ENCODE measurements around the gene HCK. TPM values are rescaled to one million over a fixed set of nuclear protein-coding genes. Genes with fewer than 3 reads are reported as not detected.

Gene HCK
- total and polyA plus RNA-seq, 9 of the 15 experiments (the other 6 are each of a cell fraction or from before 2014, with no cell fraction given), result 0.09 to 0.51 (median 0.27) TPM; not detected in 6

GRCh38 chr20:32004963-32005362 is 47.1 kb upstream of the HCK start:
- H3K36me3 ChIP-seq (ENCODE audit: control insufficient read depth, insufficient read depth, low read length), result no peaks in the 10 kb centered on the region
- H3K9me1 ChIP-seq (ENCODE audit: control insufficient read depth, insufficient read depth, low read length), result no peaks in the 10 kb centered on the region
- in situ Hi-C loops (cut with MboI), result no loop called here
- H3K4me3 ChIP-seq, result no peak overlapping the region
- no peak overlapping the region for H3K9ac ChIP-seq (ENCODE audit: insufficient read depth in 1 of 2, low read depth in 2 of 2, low read length in 2 of 2)
- H3K27ac ChIP-seq (ENCODE audit: extremely low read depth, low read depth, low read length), result no peak overlapping the region
- POLR2A ChIA-PET, result interaction anchor here (0.9 to 1.2 kb wide), 2 partner anchors 30 to 82 kb away, joined by 3 read pairs; no protein-coding TSS in a partner anchor
- H4K20me1 ChIP-seq (replicated peaks; ENCODE audit: control insufficient read depth, insufficient read depth, low read length), result no peaks in the 10 kb centered on the region
- intact Hi-C loops (cut with micrococcal nuclease), result no loop called here
- peak overlapping the region; percentile 26 for H2AFZ ChIP-seq (ENCODE audit: low read depth, low read length)
- FAIRE-seq, result peak; percentile 79
- no peaks in the 10 kb centered on the region for H3K9me3 ChIP-seq (replicated peaks; ENCODE audit: control insufficient read depth, insufficient read depth, low read depth, low read length)
- H3K27me3 ChIP-seq (ENCODE audit: control insufficient read depth in 2 of 2, insufficient read depth in 2 of 2, low read length in 2 of 2), result 0 out of 5 replicates have a peak, but pooled peaks cover 0 to 5% of the 10 kb centered on the region in 2 experiments
- H3K4me1 ChIP-seq (replicated peaks in 1 of 2; ENCODE audit: control insufficient read depth in 2 of 2, insufficient read depth in 2 of 2, low read length in 2 of 2), result peaks cover 0 to 11% of the 10 kb centered on the region in 2 experiments; a peak in 4 of 5 replicates
- peak; percentile 92 for ATAC-seq
- peak; percentile 26 to 33 (median 30) for DNase-seq (ENCODE audit: extremely low read depth in 1 of 4, low spot score in 3 of 4)
- BruUV-seq (replicated peaks), result no TSS peak
- CTCF ChIA-PET (ENCODE audit: low intra/inter-chr PET ratio), result no interaction called here
- H3K4me2 ChIP-seq (ENCODE audit: insufficient read depth, low read length), result peak overlapping the region; percentile 17; the same call in 1 of the 2 replicates
- no peaks in the 10 kb centered on the region for H3K79me2 ChIP-seq (ENCODE audit: control insufficient read depth, insufficient read depth, low read length)
- peak; percentile 53; the same call in 1 of the 2 replicates for TF ChIP-seq ATF7 (IDR thresholded peaks at IDR 0.05)
- TF ChIP-seq CREB1 (IDR thresholded peaks at IDR 0.05), result peak; percentile 65
- peak; percentile 43; the same call in 1 of the 2 replicates for TF ChIP-seq CREB1 (CRISPR knock-in tag; IDR thresholded peaks at IDR 0.05)
- TF ChIP-seq ATF1 (CRISPR knock-in tag; IDR thresholded peaks at IDR 0.05), result no peak
- TF ChIP-seq ATF1 (tag; IDR thresholded peaks at IDR 0.05), result peak; percentile 77
- no peak for TF ChIP-seq ZKSCAN1 (IDR thresholded peaks at IDR 0.05; ENCODE audit: low read depth, low read length)
- no peak for TF ChIP-seq RBM17 (IDR thresholded peaks at IDR 0.05; ENCODE audit: borderline replicate concordance, low read depth, low read length)
- TF ChIP-seq UBTF (IDR thresholded peaks at IDR 0.05; ENCODE audit: borderline replicate concordance in 1 of 2, low read depth in 2 of 2, low read length in 2 of 2), result no peak
- 0 out of 2 replicates have a peak, but pooled peaks have one; percentile 12 for TF ChIP-seq L3MBTL2 (IDR thresholded peaks at IDR 0.05)
- 0 out of 2 replicates have a peak, but pooled peaks have one; percentile 31 for TF ChIP-seq CREB3L1 (IDR thresholded peaks at IDR 0.05; ENCODE audit: borderline replicate concordance, low read depth)
- TF ChIP-seq HCFC1 (IDR thresholded peaks at IDR 0.05; ENCODE audit: low read depth, low read length), result peak; percentile 89
- peak; percentile 87 for TF ChIP-seq CREM (IDR thresholded peaks at IDR 0.05; ENCODE audit: low read depth)
- no peak for TF ChIP-seq ZNF354B (CRISPR knock-in tag; IDR thresholded peaks at IDR 0.05)
- peak in 2 of 3 experiments; percentile 10 to 32; a peak in 2 of 6 replicates for TF ChIP-seq CTCF (IDR thresholded peaks at IDR 0.05 in 2 of 3, conservative IDR thresholded peaks at IDR 0.05 in 1 of 3; ENCODE audit: insufficient read depth in 2 of 3, low read depth in 1 of 3, low read length in 3 of 3)
- no peak for TF ChIP-seq EZH2 (IDR thresholded peaks at IDR 0.05; ENCODE audit: borderline replicate concordance, low read depth, low read length)
- peak; percentile 75; the same call in 1 of the 2 replicates for TF ChIP-seq MTA1 (IDR thresholded peaks at IDR 0.05; ENCODE audit: borderline replicate concordance)
- TF ChIP-seq RNF2 (IDR thresholded peaks at IDR 0.05), result no peak
- no peak for TF ChIP-seq ZNF561 (CRISPR knock-in tag; conservative IDR thresholded peaks at IDR 0.05)
- no peak for TF ChIP-seq ZNF124 (CRISPR knock-in tag; IDR thresholded peaks at IDR 0.05)
- TF ChIP-seq ZNF589 (CRISPR knock-in tag; IDR thresholded peaks at IDR 0.05; ENCODE audit: low read depth), result 0 out of 2 replicates have a peak, but pooled peaks have one; percentile 30

All from K562 (cell line).